HEK293T (cell line): Measurements from ENCODE around the gene CHD2.

Experiments used
- BHLHE40 ChIP-seq: fragments of 450-650 bp; IDR thresholded peaks from 2 replicates; pipeline ENCODE4 v1.6.1; 2016; ENCODE audit warnings: mild to moderate bottlenecking, moderate library complexity, borderline replicate concordance
- CTBP1 ChIP-seq: fragments of 450-650 bp; IDR thresholded peaks from 2 replicates; pipeline ENCODE4 v1.6.1; 2016; ENCODE audit warnings: borderline replicate concordance
- ELF4 ChIP-seq: fragments of 450-650 bp; IDR thresholded peaks from 2 replicates; pipeline ENCODE4 v1.6.1; 2017; ENCODE audit warnings: antibody characterized with exemption
- FOXA1 ChIP-seq: fragments of 450-650 bp; IDR thresholded peaks from 2 replicates; pipeline ENCODE4 v1.6.1; 2016; ENCODE audit warnings: mild to moderate bottlenecking
- FOXK2 ChIP-seq: fragments of 450-650 bp; IDR thresholded peaks from 2 replicates; pipeline ENCODE4 v1.6.1; 2016; ENCODE audit warnings: mild to moderate bottlenecking
- HDGF ChIP-seq: fragments of 450-650 bp; IDR thresholded peaks from 2 replicates; pipeline ENCODE4 v1.6.1; 2017; ENCODE audit warnings: antibody characterized with exemption, borderline replicate concordance
- L3MBTL2 ChIP-seq: fragments of 450-650 bp; conservative IDR thresholded peaks from 2 replicates; pipeline ENCODE4 v1.6.1; 2016; ENCODE audit warnings: mild to moderate bottlenecking
- LEF1 ChIP-seq: fragments of 450-650 bp; IDR thresholded peaks from 2 replicates; pipeline ENCODE4 v1.6.1; 2017; ENCODE audit warnings: mild to moderate bottlenecking, borderline replicate concordance
- NFRKB ChIP-seq: fragments of 450-650 bp; IDR thresholded peaks from 2 replicates; pipeline ENCODE4 v1.6.1; 2016; ENCODE audit warnings: mild to moderate bottlenecking, moderate library complexity
- SP1 ChIP-seq: fragments of 450-650 bp; IDR thresholded peaks from 2 replicates; pipeline ENCODE4 v1.6.1; 2017
- SUZ12 ChIP-seq: fragments of 450-650 bp; IDR thresholded peaks from 2 replicates; pipeline ENCODE4 v1.6.1; 2016; ENCODE audit warnings: mild to moderate bottlenecking
- TARDBP ChIP-seq: fragments of 450-650 bp; IDR thresholded peaks from 2 replicates; pipeline ENCODE4 v1.6.1; 2016
- ZNF384 ChIP-seq: fragments of 450-650 bp; IDR thresholded peaks from 2 replicates; pipeline ENCODE4 v1.6.1; 2016
- TF ChIP-seq, protein P1 (sequence below): fragments of 450-650 bp; IDR thresholded peaks from 2 replicates; pipeline ENCODE4 v1.6.1; 2016

DNA sequence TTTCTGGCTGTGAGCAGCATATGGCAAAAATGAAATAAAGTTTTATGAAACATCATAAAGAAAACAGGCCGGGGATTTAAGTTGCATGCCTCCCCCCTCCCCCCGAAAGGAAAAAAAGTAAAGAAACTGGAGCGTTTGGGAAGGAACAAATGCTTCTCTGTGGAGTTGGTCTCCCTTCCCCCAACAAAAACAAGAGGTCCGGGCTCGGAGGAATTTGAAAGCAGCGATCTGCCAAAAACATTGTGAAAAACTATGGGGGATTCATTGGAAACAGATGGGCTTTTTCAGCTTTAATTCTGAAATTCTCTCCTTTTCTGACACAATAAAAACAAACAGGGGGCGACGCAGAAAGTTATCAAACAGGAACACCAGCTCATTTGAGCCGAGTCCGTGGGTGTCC, 171.9 kb downstream of the CHD2 start:
- no peak for TF ChIP-seq BHLHE40
- TF ChIP-seq, protein P1, sequence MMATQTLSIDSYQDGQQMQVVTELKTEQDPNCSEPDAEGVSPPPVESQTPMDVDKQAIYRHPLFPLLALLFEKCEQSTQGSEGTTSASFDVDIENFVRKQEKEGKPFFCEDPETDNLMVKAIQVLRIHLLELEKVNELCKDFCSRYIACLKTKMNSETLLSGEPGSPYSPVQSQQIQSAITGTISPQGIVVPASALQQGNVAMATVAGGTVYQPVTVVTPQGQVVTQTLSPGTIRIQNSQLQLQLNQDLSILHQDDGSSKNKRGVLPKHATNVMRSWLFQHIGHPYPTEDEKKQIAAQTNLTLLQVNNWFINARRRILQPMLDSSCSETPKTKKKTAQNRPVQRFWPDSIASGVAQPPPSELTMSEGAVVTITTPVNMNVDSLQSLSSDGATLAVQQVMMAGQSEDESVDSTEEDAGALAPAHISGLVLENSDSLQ = no peak
- TF ChIP-seq FOXK2 = no peak
- TF ChIP-seq ZNF384 = no peak; the same call in 1 of the 2 replicates
- no peak; the same call in 1 of the 2 replicates for TF ChIP-seq L3MBTL2
- no peak for TF ChIP-seq HDGF
- no peak for TF ChIP-seq LEF1
- TF ChIP-seq NFRKB = no peak
- no peak for TF ChIP-seq ELF4
- no peak for TF ChIP-seq SP1
- no peak for TF ChIP-seq TARDBP
- no peak for TF ChIP-seq SUZ12
- TF ChIP-seq FOXA1 = no peak
- no peak for TF ChIP-seq CTBP1
